OCI-LY3 (cell line): ENCODE measurements around the gene CAPN7.

Experiments used
- CTCF ChIP-seq: fragments of 200-600, 300-600 bp; sonication (generic); IDR thresholded peaks from 2 replicates; pipeline ENCODE4 v1.5.1; 2014; ENCODE audit warnings: antibody characterized with exemption, low read length, low read depth
- EZH2phosphoT487 ChIP-seq: fragments of 200-600 bp; shearing (Covaris generic); IDR thresholded peaks from 2 replicates; pipeline ENCODE4 v1.6.1; 2018; ENCODE audit warnings: antibody characterized with exemption, mixed run types, low read depth

GRCh38 chr3:15204005-15204404, 2.0 kb upstream of the CAPN7 start:
- TF ChIP-seq CTCF, result no peak
- TF ChIP-seq EZH2phosphoT487, result no peak
